ENCODE measurements around the gene GET3.
"Not testable (repeated sequence)": the region's sequence is repeated elsewhere in the genome, so short reads cannot be mapped to it uniquely, and the experiment has no call there.

Gene GET3

DNA sequence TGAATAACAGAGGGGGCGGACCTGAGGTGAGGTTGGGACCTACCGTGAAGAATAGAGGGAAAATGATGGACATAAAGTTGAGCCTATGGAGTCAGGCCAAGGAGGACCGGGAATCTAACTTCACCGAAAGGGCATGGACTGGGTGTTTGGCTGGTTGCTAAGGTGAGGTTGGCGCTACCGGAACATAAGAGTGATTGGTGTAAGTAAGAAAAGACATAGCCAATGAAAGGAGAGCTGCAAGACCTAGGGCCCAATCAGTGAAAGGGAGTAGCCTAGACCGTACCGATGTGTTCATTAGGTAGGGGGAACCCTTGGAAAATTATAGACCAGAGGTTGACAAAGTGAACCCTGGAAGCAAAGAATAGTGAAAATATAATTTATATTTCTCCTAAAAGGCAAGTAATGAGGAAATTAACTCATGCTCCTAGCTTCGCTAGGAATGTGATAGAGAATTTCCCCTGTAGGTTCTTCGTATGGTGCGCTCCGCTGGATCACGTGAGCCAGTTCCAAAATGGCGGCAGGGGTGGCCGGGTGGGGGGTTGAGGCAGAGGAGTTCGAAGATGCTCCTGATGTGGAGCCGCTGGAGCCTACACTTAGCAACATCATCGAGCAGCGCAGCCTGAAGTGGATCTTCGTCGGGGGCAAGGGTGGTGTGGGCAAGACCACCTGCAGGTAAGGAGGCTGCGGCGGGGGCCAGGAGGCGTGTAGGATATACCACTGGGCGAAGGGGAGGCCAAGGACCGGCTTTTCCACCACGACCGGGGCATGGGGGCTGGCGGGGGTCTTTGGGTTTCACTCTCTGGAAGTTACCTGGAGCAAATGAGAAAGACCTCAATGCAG, at the start of gene GET3:
Gene GET3 (plus strand): TSS at position 503 of the 840 bp plus-strand sequence. CDS start 9 bp downstream, at position 512.
- peak; percentile 64 to 76 (median 71) for DNase-seq (ENCODE audit: low read depth in 3 of 3)

DNA sequence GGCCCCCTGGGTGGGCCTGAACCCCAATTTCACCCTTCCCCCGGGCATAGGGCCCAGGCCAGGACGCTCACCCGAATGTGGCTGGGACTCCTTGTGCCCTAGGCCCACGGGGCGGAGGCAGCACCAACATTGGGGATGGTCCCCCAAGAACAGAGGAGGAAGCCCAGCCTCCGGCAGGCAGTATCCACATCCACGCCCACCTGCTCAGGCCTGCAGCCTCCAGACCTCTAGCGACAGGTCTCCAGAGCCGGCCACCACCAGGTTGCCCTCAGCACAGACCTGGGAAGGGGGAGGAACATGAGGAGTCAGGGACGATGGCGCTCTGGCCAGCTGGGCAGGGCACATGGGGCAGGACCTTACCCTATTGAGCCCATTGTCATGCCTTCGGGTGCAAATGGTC, 48.3 kb upstream of the GET3 start:
- no peak for DNase-seq (ENCODE audit: low read depth in 3 of 3)

DNA sequence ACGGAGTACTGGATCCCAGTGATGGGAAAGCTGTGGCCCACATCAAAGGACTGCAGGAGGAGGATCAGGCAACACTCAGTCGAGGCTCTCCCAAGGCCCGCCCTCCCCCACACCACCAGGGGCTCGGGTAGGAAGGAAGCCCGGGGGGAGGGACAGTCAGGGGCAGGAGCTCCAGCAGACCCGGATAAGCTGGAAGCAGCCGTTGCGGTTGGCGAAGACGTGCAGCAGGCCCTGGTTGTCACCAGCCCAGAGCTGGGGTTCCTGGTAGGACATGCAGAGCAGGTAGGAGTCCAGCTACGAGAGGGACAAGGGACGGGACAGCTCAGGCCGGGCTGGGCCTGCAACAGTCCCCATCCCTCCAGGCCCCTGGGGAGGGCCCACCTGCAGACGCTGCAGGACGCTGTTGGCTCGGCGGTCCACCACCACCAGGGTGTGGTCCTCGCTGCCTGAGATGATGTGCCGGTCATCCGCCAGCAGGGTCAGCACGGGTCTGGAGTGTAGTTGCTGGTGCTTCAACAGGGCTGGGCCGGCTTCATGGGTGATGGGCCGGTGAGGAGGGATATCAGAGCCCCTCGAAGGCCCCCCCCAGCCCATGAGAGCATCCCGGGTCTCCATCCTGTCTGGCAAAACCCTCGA, 47.6 kb upstream of the GET3 start:
- DNase-seq (ENCODE audit: low read depth in 3 of 3): no peak

DNA sequence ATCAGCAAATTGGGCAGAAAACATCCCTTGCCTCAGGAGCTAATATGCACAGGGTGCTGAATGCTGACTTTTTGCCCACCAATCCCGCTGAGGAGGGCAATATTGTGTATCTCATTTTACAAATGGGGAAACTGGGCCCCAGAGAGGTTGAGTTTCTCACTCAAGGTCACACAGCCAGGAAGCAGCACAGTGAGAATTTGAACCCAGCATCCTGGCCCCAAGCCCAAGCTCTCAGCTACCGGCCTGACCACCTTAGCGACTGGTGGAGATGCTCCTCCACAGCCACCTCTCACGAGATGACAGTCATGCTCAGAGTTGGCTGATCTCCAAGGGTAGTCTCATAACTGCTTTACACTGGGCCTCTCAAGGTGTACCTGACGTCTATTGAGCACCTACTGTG, 44.3 kb upstream of the GET3 start:
- no peak for DNase-seq (ENCODE audit: low read depth in 3 of 3)

DNA sequence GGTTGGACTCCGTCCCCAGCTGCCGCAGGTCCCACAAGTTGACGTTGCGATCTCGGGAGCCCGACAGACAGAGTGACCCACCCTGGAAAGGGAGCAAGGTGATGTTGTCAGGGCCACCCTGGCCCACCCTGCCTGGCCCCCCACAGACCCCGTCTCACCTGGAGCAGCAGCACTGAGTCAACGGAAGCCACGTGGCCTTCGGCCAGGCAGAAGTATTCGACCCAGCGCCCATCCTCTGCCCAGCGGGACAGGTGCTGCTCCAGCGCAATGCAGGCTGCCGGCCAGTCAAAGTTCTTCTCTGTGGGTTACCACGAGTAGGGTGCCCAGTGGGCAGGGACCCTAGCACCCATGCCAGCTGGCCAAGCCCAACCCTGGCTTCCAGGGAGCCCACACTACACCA, 42.7 kb upstream of the GET3 start:
- no peak for DNase-seq (ENCODE audit: low read depth in 3 of 3)

DNA sequence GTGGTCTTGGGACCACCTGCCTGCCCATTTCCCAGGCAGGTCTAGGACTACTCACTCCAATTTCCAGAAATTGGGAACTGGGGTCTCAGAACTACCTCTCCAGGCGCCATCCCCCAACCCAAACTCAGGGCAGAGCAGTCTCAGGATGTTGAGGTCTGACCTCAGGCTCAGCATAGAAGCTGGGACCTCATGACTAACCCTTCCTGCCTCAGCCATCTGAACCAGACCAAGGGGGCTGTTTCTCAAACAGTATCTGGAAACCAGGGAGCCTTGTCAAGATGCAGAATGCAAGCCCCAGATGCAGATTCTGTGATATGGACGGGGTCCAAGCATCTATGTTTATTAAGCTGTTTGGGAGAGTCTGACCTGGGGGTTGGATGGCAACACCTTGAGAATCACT, 42.2 kb upstream of the GET3 start:
- DNase-seq (ENCODE audit: low read depth in 3 of 3): no peak

DNA sequence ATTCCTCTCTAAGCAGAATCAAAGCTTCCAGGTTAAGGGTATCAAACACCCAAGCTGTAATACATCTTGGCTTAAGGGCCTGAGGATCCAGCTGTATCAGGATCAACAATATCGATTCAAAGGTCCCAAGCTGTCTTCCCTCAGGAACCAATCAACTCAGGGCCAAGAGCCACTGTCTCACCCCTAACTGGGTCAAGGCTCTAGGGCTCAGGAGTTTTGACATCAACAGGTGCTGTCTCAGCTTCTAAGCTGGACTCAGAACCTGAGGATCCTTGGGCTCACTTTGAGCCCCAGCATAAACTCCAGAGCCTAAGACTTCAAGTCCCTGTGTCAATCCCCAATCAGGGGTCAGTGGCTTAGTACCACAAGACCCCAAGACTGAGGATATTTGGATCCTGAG, 41.8 kb upstream of the GET3 start:
- DNase-seq (ENCODE audit: low read depth in 3 of 3): no peak

DNA sequence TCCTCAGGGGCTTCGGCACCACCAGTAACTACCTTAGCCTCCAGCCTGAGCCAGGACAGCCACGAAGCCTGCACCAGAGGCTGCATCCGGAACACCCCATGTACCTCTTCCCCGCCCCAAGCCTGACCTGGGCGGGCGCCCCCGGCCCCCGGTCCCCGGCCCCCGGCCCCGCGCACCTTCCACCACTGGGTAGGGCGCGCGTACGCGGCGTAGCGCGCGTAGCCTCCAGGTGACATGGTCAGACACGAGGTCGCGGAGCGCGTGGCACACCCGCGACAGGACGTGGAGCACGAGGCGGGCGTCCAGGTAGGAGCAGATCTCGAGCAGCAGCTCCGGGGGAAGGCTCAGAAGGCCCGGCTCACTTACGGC, 41.3 kb upstream of the GET3 start:
- no peak for DNase-seq (ENCODE audit: low read depth in 3 of 3)

DNA sequence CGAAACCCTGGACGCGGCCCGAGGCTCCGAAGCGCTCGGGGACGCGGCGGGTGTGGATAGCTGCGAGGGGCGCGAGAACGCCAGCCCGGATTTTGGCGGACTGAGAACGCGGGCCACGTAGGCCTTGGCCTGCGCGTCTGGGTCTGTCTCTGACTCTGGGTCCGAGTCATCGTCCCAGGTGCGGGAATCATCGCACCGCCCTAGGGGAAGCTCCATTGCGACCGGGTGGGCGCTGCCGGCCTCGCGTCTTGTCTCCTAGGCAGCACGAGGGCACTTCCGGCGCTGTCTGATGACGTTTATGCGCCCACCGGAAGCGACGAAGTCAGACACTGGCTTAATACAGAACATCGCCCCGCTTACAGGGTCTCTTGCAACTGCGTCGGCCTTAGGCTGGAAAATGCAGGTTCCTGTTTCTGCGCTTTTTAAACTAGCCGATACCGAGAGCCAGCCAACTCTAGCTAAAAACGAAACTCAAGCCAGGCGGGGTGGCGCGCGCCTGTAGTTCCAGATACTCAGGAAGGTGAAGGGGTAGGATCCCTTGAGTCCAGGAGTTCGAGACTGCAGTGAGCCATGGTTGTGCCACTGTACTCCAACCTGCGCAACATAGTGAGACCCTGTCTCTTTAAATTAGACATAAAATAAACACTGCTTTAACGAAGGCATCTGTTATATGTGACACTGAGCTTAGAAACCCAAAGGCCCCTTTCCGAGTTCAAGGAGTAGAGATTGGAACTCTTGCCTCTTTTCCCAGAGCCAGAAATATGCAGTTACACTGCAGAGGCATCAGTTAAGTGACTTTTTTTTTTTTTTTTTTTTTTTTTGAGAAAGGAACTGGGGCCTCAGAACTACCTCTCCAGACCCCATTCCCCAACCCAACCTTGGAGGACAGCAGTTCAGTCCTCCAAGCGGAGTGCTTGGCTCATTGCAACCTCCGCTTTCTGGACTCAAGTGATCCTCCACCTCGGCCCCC, 40.6 kb upstream of the GET3 start, which contains the start of gene FBXW9:
Gene FBXW9 (minus strand): TSS at position 266 of the 970 bp plus-strand sequence. CDS start 50 bp downstream, at position 216.
- peak; percentile 93 to 97 (median 96) for DNase-seq (ENCODE audit: low read depth in 3 of 3)

DNA sequence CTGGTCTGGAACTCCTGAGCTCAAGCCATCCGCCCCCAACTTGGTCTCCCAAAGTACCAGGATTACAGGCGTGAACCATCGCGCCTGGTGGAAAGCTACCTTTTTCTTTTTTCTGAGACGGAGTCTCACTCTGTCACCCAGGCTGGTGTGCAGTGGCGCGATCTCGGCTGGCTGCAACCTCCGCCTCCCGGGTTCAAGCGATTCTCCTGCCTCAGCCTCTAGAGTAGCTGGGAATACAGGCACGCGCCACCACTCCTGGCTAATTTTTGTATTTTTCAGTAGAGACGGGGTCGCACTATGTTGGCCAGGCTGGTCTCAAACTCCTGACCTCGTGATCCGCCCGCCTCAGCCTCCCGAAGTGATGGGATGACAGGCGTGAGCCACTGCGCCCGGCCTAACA, 39.9 kb upstream of the GET3 start:
- DNase-seq (ENCODE audit: low read depth in 3 of 3): not testable (repeated sequence)

DNA sequence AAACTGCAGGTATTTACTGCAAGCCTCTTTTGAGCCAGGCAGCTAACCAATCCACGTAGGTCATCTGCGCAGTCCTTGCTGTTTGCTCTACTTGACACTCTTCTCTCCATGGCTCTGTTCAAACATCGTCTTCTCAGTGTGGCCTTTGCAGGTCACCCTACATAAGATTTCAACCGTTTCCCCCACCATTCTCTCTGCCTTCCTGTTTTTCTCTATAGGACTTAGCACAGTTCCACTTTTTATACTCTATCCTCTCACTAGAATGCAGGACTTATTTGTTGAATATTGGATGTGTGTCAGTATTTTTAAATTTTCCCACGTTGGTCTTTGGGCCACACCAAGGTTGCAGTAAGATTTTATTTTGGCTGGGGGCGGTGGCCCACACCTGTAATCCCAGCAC, 39.2 kb upstream of the GET3 start:
- DNase-seq (ENCODE audit: low read depth in 3 of 3): no peak

DNA sequence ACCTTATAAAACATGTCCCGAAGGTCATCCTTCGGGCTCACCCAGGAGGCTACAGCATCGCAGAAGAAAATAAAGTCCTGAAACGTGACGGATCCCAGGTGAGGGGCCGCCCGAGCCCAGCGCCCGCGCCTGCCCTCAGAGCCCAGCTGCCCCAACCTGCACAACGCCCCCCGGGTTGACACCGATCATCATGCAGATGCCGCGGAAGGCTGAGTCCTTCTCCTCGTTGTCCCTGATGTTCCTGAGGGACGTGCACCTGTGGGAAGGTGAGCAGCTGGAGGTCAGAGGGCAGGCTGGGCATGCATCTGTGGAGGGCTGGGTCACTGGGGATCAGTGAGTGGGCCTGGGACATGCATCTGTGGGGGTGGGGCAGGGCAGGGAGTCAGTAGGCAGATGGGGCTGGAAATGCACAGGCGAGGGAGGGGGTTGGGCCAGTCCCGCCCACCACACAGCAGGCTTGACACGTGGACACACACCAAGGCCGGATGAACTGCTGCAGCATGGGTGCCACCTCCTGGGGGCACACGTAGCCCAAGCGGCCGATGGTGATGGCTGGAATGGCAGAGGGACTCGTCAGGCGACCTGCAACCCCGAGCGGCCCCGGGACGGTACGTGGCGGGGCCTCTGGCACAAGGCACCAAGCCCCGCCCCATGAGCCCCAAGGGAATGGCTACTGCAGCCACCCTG, 35.6 kb upstream of the GET3 start:
- DNase-seq (ENCODE audit: low read depth in 3 of 3): no peak

DNA sequence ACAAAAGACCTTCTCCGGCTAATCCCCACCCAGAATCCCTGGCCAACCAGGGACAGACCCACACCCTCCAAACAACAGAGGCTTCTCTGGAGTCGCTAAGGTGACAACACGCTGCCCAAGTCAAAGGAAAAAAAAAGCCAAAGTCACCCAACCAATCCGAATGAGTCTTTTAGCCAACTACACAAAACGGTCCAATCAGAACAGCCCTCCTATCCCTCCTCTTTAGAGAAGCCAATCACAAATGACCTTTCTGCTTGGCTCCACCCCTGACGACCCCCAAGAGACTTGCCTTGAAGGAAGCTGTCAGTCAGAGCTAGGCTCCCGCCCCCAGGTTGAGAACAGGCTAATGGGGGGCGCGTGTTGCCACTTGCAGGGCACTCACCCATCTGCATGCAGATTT, 34.3 kb upstream of the GET3 start:
- no peak for DNase-seq (ENCODE audit: low read depth in 3 of 3)

DNA sequence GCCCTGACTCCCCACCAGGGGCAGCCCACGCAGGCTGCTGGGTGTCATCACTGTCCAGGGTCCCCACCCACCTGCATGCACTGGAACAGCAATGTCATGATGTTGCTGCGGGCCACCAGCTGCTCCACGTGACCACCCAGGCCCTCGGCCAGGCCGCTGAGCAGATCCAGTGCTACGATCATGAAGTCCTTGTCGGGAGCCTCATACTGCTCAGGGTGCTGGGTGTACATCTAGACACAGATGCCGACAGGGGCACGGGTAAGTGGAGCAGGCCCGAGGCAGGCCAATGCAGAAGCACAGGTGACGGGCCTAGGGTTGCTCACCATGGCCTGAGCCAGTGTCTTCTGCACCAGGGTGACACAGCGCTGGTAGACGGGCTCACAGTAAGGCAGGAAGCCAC, 32.1 kb upstream of the GET3 start:
- DNase-seq (ENCODE audit: low read depth in 3 of 3): no peak

DNA sequence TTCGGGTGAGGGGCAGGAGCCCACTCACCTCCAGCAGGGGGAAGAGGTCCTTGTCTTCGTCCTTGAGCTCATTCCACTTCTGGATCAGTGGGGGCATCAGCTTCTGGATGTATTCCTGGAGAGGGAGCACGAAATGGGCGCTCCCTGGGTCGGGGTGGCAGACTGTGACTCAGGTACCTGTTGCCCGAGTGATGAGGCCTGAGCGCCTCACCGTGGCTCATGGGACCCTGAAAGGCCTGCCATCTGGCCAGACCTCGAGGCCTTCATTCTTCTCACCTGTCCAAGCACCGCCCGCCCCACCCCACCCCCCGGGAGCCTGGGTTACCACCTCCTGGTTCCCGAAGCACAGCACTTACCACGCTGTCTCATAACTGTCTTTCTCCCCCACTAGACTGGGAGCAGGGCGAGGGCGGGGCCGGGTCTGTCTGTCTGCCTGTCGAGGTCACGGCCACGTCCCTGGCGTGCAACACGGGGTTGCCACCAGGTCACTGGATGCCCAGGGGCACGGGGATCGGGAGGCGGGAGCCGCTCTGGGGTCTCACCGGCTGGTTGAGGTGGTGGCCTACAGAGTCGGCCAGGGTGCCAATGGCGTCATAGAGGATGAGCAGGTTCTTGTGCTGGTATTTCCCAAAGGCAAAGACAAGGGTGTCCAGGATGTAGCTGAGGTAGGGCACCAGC, 31.5 kb upstream of the GET3 start:
- no peak for DNase-seq (ENCODE audit: low read depth in 3 of 3)

DNA sequence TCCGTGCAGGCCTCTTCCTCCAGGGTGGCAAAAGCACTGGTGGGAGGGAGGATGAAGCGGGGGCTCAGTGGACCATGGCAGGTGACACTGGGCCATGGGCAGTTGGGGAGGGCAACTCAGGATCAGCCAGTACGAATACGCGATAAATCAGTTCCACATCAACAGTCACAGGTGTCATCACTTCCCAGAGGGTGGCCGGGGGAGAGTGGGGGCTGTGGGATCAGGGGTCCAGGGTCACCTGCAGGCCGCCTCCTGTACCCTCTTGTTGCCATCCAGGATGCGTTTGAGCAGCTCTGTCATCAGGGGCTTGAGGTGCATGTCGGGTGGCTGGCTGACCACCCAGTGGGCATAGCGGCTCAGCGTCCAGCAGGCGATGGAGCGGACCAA, 31.0 kb upstream of the GET3 start:
- no peak for DNase-seq (ENCODE audit: low read depth in 3 of 3)

DNA sequence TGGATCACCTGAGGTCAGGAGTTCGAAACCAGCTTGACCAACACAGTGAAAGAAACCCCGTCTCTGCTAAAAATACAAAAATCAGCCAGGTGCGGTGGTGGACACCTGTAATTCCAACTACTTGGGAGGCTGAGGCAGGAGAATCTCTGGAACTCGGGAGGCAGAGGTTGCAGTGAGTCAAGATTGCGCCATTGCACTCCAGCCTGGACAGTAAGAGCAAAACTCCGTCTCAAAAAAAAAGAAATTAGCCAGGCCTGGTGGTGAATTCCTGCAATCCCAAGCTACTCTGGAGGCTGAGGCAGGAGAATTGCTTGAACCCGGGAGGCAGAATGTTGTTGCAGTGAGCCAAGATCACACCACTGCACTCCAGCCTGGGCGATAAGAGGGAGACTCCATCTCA, 28.7 kb upstream of the GET3 start:
- no peak for DNase-seq (ENCODE audit: low read depth in 3 of 3)

DNA sequence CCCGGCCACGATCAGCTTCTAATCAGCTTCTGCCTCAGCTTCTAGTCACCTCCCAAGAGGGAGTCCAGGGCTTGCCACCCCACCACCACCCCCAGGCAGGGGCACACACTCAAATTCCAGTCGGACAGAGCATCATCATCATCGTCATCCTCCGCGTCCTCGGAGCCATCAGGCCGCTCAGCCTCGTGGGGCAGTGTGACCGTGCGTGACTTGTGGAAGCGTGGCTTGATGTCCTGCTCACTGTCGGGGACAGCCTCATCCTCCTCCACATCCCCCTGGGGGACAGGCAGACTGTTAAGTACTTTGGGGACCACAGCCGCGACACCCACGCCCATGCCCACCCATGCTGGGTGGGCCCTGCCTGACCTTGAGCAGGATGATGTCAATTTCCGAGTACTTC, 26.1 kb upstream of the GET3 start:
- DNase-seq (ENCODE audit: low read depth in 3 of 3): no peak

DNA sequence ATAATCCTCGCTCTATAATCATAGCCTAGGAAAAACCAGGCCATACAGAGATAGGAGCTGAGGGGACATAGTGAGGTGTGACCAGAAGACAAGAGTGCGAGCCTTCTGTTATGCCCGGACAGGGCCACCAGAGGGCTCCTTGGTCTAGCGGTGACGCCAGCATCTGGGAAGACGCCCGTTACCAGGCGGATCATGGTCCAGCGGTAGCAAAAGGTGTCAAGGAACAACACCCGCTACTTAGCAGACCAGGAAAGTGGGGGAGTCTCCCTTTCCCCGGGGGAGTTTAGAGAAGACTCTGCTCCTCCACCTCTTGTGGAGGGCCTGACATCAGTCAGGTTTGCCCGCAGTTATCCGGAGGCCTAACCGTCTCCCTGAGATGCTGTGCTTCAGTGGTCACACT, 25.2 kb upstream of the GET3 start:
- DNase-seq (ENCODE audit: low read depth in 3 of 3): not testable (repeated sequence)

DNA sequence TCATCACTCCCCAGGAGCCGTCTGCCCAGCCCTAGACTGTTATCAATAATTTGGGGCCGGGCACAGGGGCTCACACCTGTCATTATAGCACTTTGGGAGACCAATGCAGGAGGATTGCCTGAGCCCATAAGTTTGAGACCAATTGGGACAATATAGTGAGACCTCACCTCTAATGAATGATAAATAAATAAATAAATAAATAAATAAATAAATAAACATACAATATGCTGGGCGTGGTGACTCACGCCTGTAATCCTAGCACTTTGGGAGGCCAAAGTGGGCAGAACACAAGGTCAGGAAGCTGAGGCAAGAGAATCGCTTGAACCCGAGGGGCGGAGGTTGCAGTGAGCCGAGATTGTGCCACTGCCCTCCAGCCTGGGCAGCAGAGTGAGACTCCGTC, 24.0 kb upstream of the GET3 start:
- DNase-seq (ENCODE audit: low read depth in 3 of 3): not testable (repeated sequence)

DNA sequence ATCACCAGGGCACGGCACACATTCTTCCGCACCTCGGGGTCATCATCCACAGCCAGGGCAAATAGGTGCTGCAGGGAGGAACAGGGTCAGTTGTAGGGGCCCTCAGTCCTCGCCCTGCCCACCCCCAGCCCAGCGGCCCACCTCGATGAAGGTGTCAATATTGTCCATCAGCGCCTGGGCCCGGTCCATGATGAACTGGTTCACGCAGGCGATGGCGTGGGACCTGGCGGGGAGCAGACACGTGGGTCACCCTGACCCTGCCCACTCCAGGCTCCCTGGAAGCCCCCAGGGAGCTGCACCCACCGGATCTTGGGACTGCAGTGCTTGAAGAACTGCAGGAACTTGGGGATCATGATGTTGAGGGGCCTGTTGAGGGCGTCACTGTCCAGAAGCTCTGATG, 22.2 kb upstream of the GET3 start:
- DNase-seq (ENCODE audit: low read depth in 3 of 3): no peak

Measured in stimulated activated CD4-positive, alpha-beta T cell treated with anti-CD3 and anti-CD28 coated beads, TNF-alpha, amount 100 ng/mL, for 48 hours (primary cell).